ENCODE results near the gene PTH1R. TPM values are rescaled to one million over a fixed set of nuclear protein-coding genes. Genes with fewer than 3 reads are reported as not detected.

The PTH1R gene
- total RNA-seq, 1 donor, result not detected

DNA sequence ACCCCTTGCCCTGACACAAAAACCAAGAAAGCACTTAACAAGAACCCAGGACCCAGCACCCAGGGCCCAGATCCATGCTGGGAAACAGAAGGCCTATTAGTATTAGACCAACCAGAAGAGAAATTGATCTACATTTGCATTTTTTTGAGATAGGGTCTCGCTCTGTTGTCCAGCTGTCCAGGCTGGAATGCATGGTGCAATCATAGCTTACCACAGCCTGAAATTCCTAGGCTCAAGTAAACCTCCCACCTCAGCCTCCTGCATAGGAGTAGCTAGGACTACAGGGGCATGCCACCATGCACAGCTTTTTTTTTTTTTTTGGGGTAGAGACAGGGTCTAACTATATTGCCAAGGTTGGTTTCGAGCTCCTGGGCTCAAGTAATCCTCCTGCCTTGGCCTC, 72.7 kb downstream of the PTH1R start:
- TF ChIP-seq, protein P1, sequence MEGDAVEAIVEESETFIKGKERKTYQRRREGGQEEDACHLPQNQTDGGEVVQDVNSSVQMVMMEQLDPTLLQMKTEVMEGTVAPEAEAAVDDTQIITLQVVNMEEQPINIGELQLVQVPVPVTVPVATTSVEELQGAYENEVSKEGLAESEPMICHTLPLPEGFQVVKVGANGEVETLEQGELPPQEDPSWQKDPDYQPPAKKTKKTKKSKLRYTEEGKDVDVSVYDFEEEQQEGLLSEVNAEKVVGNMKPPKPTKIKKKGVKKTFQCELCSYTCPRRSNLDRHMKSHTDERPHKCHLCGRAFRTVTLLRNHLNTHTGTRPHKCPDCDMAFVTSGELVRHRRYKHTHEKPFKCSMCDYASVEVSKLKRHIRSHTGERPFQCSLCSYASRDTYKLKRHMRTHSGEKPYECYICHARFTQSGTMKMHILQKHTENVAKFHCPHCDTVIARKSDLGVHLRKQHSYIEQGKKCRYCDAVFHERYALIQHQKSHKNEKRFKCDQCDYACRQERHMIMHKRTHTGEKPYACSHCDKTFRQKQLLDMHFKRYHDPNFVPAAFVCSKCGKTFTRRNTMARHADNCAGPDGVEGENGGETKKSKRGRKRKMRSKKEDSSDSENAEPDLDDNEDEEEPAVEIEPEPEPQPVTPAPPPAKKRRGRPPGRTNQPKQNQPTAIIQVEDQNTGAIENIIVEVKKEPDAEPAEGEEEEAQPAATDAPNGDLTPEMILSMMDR (IDR thresholded peaks at IDR 0.05; ENCODE audit: insufficient read depth, low read length), result no peak
- no peak overlapping the region for H3K4me3 ChIP-seq (ENCODE audit: low read depth, low read length)
- DNase-seq (ENCODE audit: low read depth), result no peak

DNA sequence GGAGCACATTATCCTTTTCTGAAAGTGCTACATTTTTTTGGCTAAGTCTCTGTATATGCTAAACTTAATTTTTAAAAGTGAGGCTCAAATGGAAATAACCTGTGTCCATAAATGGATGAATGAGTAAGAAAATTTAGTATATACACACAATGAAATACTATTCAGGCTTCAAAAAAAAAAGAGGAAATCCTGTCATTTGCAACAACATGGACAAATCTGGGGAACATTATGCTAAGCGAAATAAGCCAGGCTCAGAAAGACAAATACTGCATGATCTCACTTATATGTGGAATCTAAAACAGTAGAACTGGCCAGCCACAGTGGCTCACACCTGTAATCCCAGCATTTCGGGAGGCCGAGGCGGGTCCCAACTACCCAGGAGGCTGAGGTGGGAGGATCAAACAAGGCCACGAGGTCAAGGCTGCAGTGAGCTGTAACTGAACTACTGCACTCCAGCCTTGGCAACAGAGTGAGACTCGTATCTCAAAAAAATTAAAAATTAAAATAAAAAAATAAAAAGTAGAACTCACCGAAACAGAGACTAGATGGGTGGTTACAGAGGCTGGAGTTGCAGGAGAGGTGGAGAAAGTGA, 73.2 kb downstream of the PTH1R start:
- DNase-seq (ENCODE audit: low read depth), result no peak
- TF ChIP-seq, protein P1 (IDR thresholded peaks at IDR 0.05; ENCODE audit: insufficient read depth, low read length), result no peak
- no peak overlapping the region for H3K4me3 ChIP-seq (ENCODE audit: low read depth, low read length)

DNA sequence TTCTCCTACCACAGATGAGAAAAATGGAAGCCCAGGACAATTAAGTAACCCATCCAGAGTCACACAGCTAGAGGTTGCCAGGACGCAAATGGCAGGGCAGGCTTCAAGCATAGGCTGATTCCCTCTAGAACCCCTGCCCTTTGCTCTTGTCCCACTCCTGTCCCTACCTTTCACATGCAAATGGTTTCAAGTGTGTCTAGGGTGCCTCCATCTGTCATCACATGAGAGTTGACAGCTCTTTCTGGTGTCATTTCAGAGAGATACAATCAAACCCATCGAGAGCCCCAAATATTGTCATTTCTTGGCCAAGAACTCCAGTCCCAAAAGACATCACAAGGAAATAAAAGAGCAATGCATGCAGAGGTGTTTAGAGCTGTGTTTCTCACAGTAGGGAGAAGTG, 75.3 kb downstream of the PTH1R start:
- no peak for DNase-seq (ENCODE audit: low read depth)
- no peak overlapping the region for H3K4me3 ChIP-seq (ENCODE audit: low read depth, low read length)
- TF ChIP-seq, protein P1 (IDR thresholded peaks at IDR 0.05; ENCODE audit: insufficient read depth, low read length), result no peak

Small RNA genes lying within 50 kb of the gene (small RNA-seq; reads per million reads assigned to genes)
- not detected for gene AC109583.2

Other genes with a start within 250 kb of the PTH1R start
- 0.16 and 0.18 TPM in 2 replicates for gene ALS2CL, start 184.0 kb upstream of the PTH1R start, total RNA-seq (ENCODE audit: low replicate concordance)
- not detected in 2 replicates for gene TMIE, start 176.3 kb upstream of the PTH1R start, total RNA-seq (ENCODE audit: low replicate concordance)
- not detected in 2 replicates for gene PRSS50, start 159.9 kb upstream of the PTH1R start, total RNA-seq (ENCODE audit: low replicate concordance)
- not detected in 2 replicates for gene MYL3, start 14.3 kb upstream of the PTH1R start, total RNA-seq (ENCODE audit: low replicate concordance)
- 21.6 and 29.4 TPM in 2 replicates for gene CCDC12, start 99.0 kb downstream of the PTH1R start, total RNA-seq (ENCODE audit: low replicate concordance)
- gene NBEAL2, start 101.9 kb downstream of the PTH1R start, total RNA-seq (ENCODE audit: low replicate concordance), result 4.4 and 6.4 TPM in 2 replicates